Endothelial cell of umbilical vein (primary cell): ENCODE results near the gene FAM222B. TPM values are rescaled to one million over a fixed set of nuclear protein-coding genes. Genes with fewer than 3 reads are reported as not detected.

Experiments used
- BruUV-seq: library from RNA; stranded (reverse); fragments of 400-500 nt; replicated peaks from 2 replicates; lab custom pipeline; 2021; lab: Mats Ljungman, UMichigan
- CTCF ChIA-PET: fragments of 300-600, 350-600 bp; sonication (Branson Sonifier 250); formaldehyde crosslinking; loops from one replicate; lab custom pipeline; 2021; ENCODE audit warnings: antibody characterized with exemption, inconsistent platforms; lab: Charles Lee
- POLR2A ChIA-PET: fragments of 300-600, 350-600 bp; sonication (Branson Sonifier 250); formaldehyde crosslinking; loops from one replicate; lab custom pipeline; 2021; ENCODE audit warnings: antibody characterized with exemption, inconsistent platforms; lab: Charles Lee
- DNase-seq: peaks from one replicate; pipeline ENCODE4 v3.0.0-alpha.2; 2011; ENCODE audit warnings: low read depth, low spot score
- FAIRE-seq: peaks from 2 replicates; lab custom pipeline; 2011; peaks lifted over from hg19 to GRCh38; lab: Jason Lieb, UNC
- H2AFZ ChIP-seq: 2 replicates; pipeline ENCODE4 v1.6.0; 2012; ENCODE audit warnings: low read depth, low read length, control low read depth, inconsistent platforms
- H3K27ac ChIP-seq: 2 replicates; pipeline ENCODE4 v1.5.1; 2011; ENCODE audit warnings: low read depth, mild to moderate bottlenecking, control low read depth, low read length, moderate library complexity; ENCODE audit not compliant: insufficient read depth
- H3K27me3 ChIP-seq, 2 experiments: 2 replicates each; pipeline versions ENCODE4 v1.6.0 to v1.6.1; 2011; ENCODE audit warnings: low read length in 2 of 2, mixed read lengths in 1 of 2; ENCODE audit not compliant: control insufficient read depth in 2 of 2, insufficient read depth in 2 of 2
- H3K36me3 ChIP-seq, 2 experiments: 2 replicates in 1 of 2; 3 replicates in 1 of 2; pipeline ENCODE4 v1.5.1; 2011; ENCODE audit warnings: low read length in 2 of 2, mild to moderate bottlenecking in 1 of 2, moderate library complexity in 1 of 2; ENCODE audit not compliant: control insufficient read depth in 2 of 2, insufficient read depth in 2 of 2; ENCODE audit errors: extremely low read depth in 1 of 2
- H3K4me1 ChIP-seq: 3 replicates; pipeline ENCODE4 v1.5.1; 2011; ENCODE audit warnings: mild to moderate bottlenecking, low read length; ENCODE audit not compliant: control insufficient read depth, insufficient read depth; ENCODE audit errors: extremely low read depth
- H3K4me2 ChIP-seq: 2 replicates; pipeline ENCODE4 v1.6.1; 2011; ENCODE audit warnings: low read length, control low read depth, mixed read lengths; ENCODE audit not compliant: insufficient read depth
- H3K4me3 ChIP-seq, 3 experiments: fragments of 200-600 bp in 1 of 3; sonication (generic), shearing (Covaris generic) in 1 of 3; replicated peaks in 1 of 3; 2 replicates each; pipeline ENCODE4 v1.5.1; 2011 to 2016; ENCODE audit warnings: control low read depth in 3 of 3, low read length in 3 of 3, mild to moderate bottlenecking in 2 of 3, inconsistent platforms in 1 of 3, low read depth in 1 of 3, moderate library complexity in 1 of 3; ENCODE audit not compliant: insufficient read depth in 1 of 3
- H3K79me2 ChIP-seq: 2 replicates; pipeline ENCODE4 v1.6.0; 2012; ENCODE audit warnings: low read length, inconsistent platforms; ENCODE audit not compliant: control insufficient read depth, insufficient read depth
- H3K9ac ChIP-seq: replicated peaks from 2 replicates; pipeline ENCODE3; 2011; ENCODE audit warnings: low read length, control low read depth; ENCODE audit not compliant: insufficient read depth; ENCODE audit errors: extremely low read depth
- H3K9me1 ChIP-seq: replicated peaks from 3 replicates; pipeline ENCODE4 v1.6.0; 2011; ENCODE audit warnings: mild to moderate bottlenecking, low read length; ENCODE audit not compliant: control insufficient read depth, insufficient read depth; ENCODE audit errors: extremely low read depth
- H3K9me3 ChIP-seq: replicated peaks from 2 replicates; pipeline ENCODE4 v1.5.1; 2012; ENCODE audit warnings: low read length, inconsistent platforms; ENCODE audit not compliant: control insufficient read depth, insufficient read depth
- H4K20me1 ChIP-seq: replicated peaks from 2 replicates; pipeline ENCODE3; 2011; ENCODE audit warnings: mild to moderate bottlenecking, low read length; ENCODE audit not compliant: control insufficient read depth, insufficient read depth; ENCODE audit errors: extremely low read depth
- CTCF ChIP-seq, 2 donors: IDR thresholded peaks; 1 replicate in 1 of 2; 2 replicates in 1 of 2; pipeline ENCODE4 v1.5.1; 2011; ENCODE audit warnings: low read length in 2 of 2, mild to moderate bottlenecking in 2 of 2, moderate library complexity in 2 of 2, control low read depth in 1 of 2, inconsistent platforms in 1 of 2, low read depth in 1 of 2; ENCODE audit not compliant: insufficient read depth in 1 of 2; ENCODE audit errors: extremely low read depth in 1 of 2
- EZH2 ChIP-seq: IDR thresholded peaks from 2 replicates; pipeline ENCODE4 v1.6.1; 2012; ENCODE audit warnings: borderline replicate concordance, low read depth, mild to moderate bottlenecking, moderate library complexity, low read length, inconsistent platforms; ENCODE audit not compliant: severe bottlenecking
- FOS ChIP-seq: IDR thresholded peaks from 2 replicates; pipeline ENCODE4 v1.6.1; 2011; ENCODE audit warnings: mild to moderate bottlenecking, low read length, moderate library complexity, borderline replicate concordance; ENCODE audit not compliant: insufficient read depth
- GATA2 ChIP-seq: IDR thresholded peaks from 2 replicates; pipeline ENCODE4 v1.7.0; 2011; ENCODE audit warnings: low read depth, mild to moderate bottlenecking, moderate library complexity, mixed read lengths, low read length; ENCODE audit not compliant: insufficient read length, insufficient read depth
- JUN ChIP-seq: IDR thresholded peaks from 2 replicates; pipeline ENCODE4 v1.6.1; 2011; ENCODE audit warnings: borderline replicate concordance, low read depth; ENCODE audit not compliant: insufficient read length, insufficient read depth
- MAX ChIP-seq: IDR thresholded peaks from 2 replicates; pipeline ENCODE4 v1.6.1; 2011; ENCODE audit not compliant: insufficient read depth, insufficient read length
- MYC ChIP-seq: IDR thresholded peaks from one replicate; pipeline ENCODE4 v1.6.1; 2011; ENCODE audit warnings: mild to moderate bottlenecking, low read depth, low read length
- POLR2A ChIP-seq: IDR thresholded peaks from 2 replicates; pipeline ENCODE4 v1.6.1; 2012; ENCODE audit warnings: low read depth, mild to moderate bottlenecking, control low read depth, low read length
- POLR2AphosphoS5 ChIP-seq: IDR thresholded peaks from 2 replicates; pipeline ENCODE4 v1.6.1; 2012; ENCODE audit warnings: low read depth, mild to moderate bottlenecking, control low read depth, low read length, moderate library complexity; ENCODE audit not compliant: insufficient read depth
- dilution Hi-C: fragments of 300-500 bp; cut with MboI; formaldehyde crosslinking; loops from one replicate; pipeline ENCODE4 v1.15.0; 2019; ENCODE audit warnings: low sequenced_read_pairs; ENCODE audit not compliant: extremely low pct_ligation_motif_present
- intact Hi-C: fragments of 100-400 bp; cut with micrococcal nuclease; formaldehyde crosslinking; loops from one replicate; pipeline ENCODE4 v1.10.0; 2022
- polyA plus RNA-seq, 4 experiments: library from polyadenylated mRNA; depleted of rRNA in 3 of 4; stranded (reverse) in 3 of 4; unstranded in 1 of 4; fragments of >200 nt; gene quantifications; 2 replicates each; pipeline versions ENCODE4 v1.2.1 to v1.2.3, GENCODE V29; 2011 to 2012; ENCODE audit warnings: missing spikeins in 1 of 4
- total RNA-seq: library from RNA; stranded (reverse); gene quantifications from 2 replicates; pipeline ENCODE4 v1.2.3, GENCODE V29; 2021

The FAM222B gene
- total and polyA plus RNA-seq, 2 donors (not counting 3 experiments of a cell fraction or from before 2014, with no cell fraction given): 21.1 to 30.6 TPM

- H3K4me3 ChIP-seq: no peak overlapping the region
- intact Hi-C loops: no loop called here
- H3K4me1 ChIP-seq: peaks cover 19% of the 10 kb centered on the region
- H3K9me1 ChIP-seq: no peaks in the 10 kb centered on the region
- dilution Hi-C loops: no loop called here
- POLR2A ChIA-PET: no interaction called here
- DNase-seq (no peak), FAIRE-seq (no peak)
- H3K27me3 ChIP-seq: no peaks in the 10 kb centered on the region
- H4K20me1 ChIP-seq: no peaks in the 10 kb centered on the region
- H3K79me2 ChIP-seq: peaks cover 36% of the 10 kb centered on the region
- H3K36me3 ChIP-seq: no peaks in the 10 kb centered on the region
- no peaks in the 10 kb centered on the region for H3K9me3 ChIP-seq
- H2AFZ ChIP-seq: no peak overlapping the region
- no TSS peak for BruUV-seq
- TF ChIP-seq GATA2 (no peak), POLR2A (no peak), POLR2AphosphoS5 (no peak), MAX (no peak), EZH2 (no peak), CTCF (IDR thresholded peaks at IDR 0.05; ENCODE audit: extremely low read depth in 1 of 2, insufficient read depth in 1 of 2, low read depth in 1 of 2, low read length in 2 of 2) (no peak), MYC (no peak), FOS (no peak), JUN (no peak)
- no peak overlapping the region for H3K4me2 ChIP-seq
- H3K9ac ChIP-seq: no peak overlapping the region
- H3K27ac ChIP-seq: no peak overlapping the region
- CTCF ChIA-PET: interaction anchor here (0.9 to 7.3 kb wide), 3 partner anchors 17 to 81 kb away, joined by 4 to 130 read pairs (median 5); no protein-coding TSS in a partner anchor
Measured at GRCh38 chr17:28843816-28844148, 1.2 kb upstream of the FAM222B start.
